HEK293 (cell line): ENCODE data around the gene CSF3.

Experiments used
- CTCF ChIA-PET: fragments of 350-600 bp; formaldehyde crosslinking; extraction: SDS; loops from one replicate; lab custom pipeline; 2021; ENCODE audit warnings: antibody characterized with exemption; lab: Yijun Ruan, JAX
- POLR2A ChIA-PET: fragments of 300-600 bp; formaldehyde crosslinking; extraction: SDS; loops from one replicate; lab custom pipeline; 2020; ENCODE audit warnings: antibody characterized with exemption, inconsistent platforms; lab: Yijun Ruan, JAX
- H3K27ac ChIP-seq: fragments of 200-500 bp; sonication (Bioruptor generic); 2 replicates; pipeline ENCODE4 v1.5.1; 2014; ENCODE audit warnings: low read depth, low read length, control low read depth, inconsistent platforms; ENCODE audit errors: extremely low read depth
- H3K36me3 ChIP-seq, 2 experiments: fragments of 200-500 bp in 1 of 2; sonication (Bioruptor generic) in 1 of 2; 1 replicate in 1 of 2; 2 replicates in 1 of 2; pipeline ENCODE4 v1.5.1; 2014 to 2017; ENCODE audit warnings: inconsistent platforms in 2 of 2, low read length in 2 of 2; ENCODE audit not compliant: control insufficient read depth in 2 of 2, insufficient read depth in 1 of 2
- H3K4me1 ChIP-seq: fragments of 200-500 bp; sonication (Bioruptor generic); 2 replicates; pipeline ENCODE4 v1.5.1; 2014; ENCODE audit warnings: mild to moderate bottlenecking, low read length, inconsistent platforms; ENCODE audit not compliant: control insufficient read depth, insufficient read depth
- H3K4me3 ChIP-seq: 2 replicates; pipeline ENCODE4 v1.5.1; 2011; ENCODE audit warnings: low read depth, mild to moderate bottlenecking, control low read depth, low read length, moderate library complexity
- H3K9me3 ChIP-seq: fragments of 200-500 bp; sonication (Bioruptor generic); 2 replicates; pipeline ENCODE4 v1.5.1; 2014; ENCODE audit warnings: low read depth, low read length, inconsistent platforms; ENCODE audit not compliant: control insufficient read depth, insufficient read depth
- GLIS2 ChIP-seq: fragments of 450-650 bp; formaldehyde crosslinking; IDR thresholded peaks from 2 replicates; pipeline ENCODE4 v1.5.1; 2016; ENCODE audit warnings: missing biosample characterization, missing genetic modification characterization
- SCRT1 ChIP-seq: fragments of 450-650 bp; formaldehyde crosslinking; IDR thresholded peaks from 2 replicates; pipeline ENCODE4 v1.5.1; 2016; ENCODE audit warnings: missing biosample characterization, missing genetic modification characterization, borderline replicate concordance
- SCRT2 ChIP-seq: fragments of 450-650 bp; formaldehyde crosslinking; IDR thresholded peaks from 2 replicates; pipeline ENCODE4 v1.5.1; 2016; ENCODE audit warnings: missing biosample characterization, missing genetic modification characterization
- WT1 ChIP-seq: fragments of 450-650 bp; formaldehyde crosslinking; IDR thresholded peaks from 2 replicates; pipeline ENCODE4 v1.5.1; 2016; ENCODE audit warnings: missing biosample characterization, missing genetic modification characterization
- YY1 ChIP-seq: fragments of 450-650 bp; formaldehyde crosslinking; IDR thresholded peaks from 2 replicates; pipeline ENCODE4 v1.5.1; 2018; ENCODE audit warnings: missing biosample characterization, missing genetic modification characterization
- ZNF157 ChIP-seq: fragments of 450-650 bp; formaldehyde crosslinking; IDR thresholded peaks from 2 replicates; pipeline ENCODE4 v1.5.1; 2016; ENCODE audit warnings: missing biosample characterization, missing genetic modification characterization
- ZNF2 ChIP-seq: fragments of 450-650 bp; formaldehyde crosslinking; IDR thresholded peaks from 2 replicates; pipeline ENCODE4 v1.5.1; 2016; ENCODE audit warnings: missing biosample characterization, missing genetic modification characterization
- ZNF221 ChIP-seq: fragments of 450-650 bp; formaldehyde crosslinking; IDR thresholded peaks from 2 replicates; pipeline ENCODE4 v1.5.1; 2017; ENCODE audit warnings: missing biosample characterization, missing genetic modification characterization, borderline replicate concordance
- ZNF354C ChIP-seq: fragments of 450-650 bp; formaldehyde crosslinking; IDR thresholded peaks from 2 replicates; pipeline ENCODE4 v1.5.1; 2016; ENCODE audit warnings: missing biosample characterization, missing genetic modification characterization, low read depth, borderline replicate concordance
- ZNF76 ChIP-seq: fragments of 450-650 bp; formaldehyde crosslinking; IDR thresholded peaks from 2 replicates; pipeline ENCODE4; 2016; ENCODE audit warnings: low read depth, missing biosample characterization, missing genetic modification characterization, borderline replicate concordance
- TF ChIP-seq, protein P1 (sequence below): fragments of 450-650 bp; formaldehyde crosslinking; IDR thresholded peaks from 2 replicates; pipeline ENCODE4 v1.5.1; 2017; ENCODE audit warnings: missing biosample characterization, missing genetic modification characterization
- TF ChIP-seq, protein P2 (sequence below): fragments of 450-650 bp; formaldehyde crosslinking; IDR thresholded peaks from 2 replicates; pipeline ENCODE4 v1.5.0; 2017; ENCODE audit warnings: missing biosample characterization, missing genetic modification characterization, borderline replicate concordance
- TF ChIP-seq, protein P3 (sequence below): fragments of 450-650 bp; formaldehyde crosslinking; IDR thresholded peaks from 2 replicates; pipeline ENCODE4 v1.5.1; 2017; ENCODE audit warnings: missing biosample characterization, missing genetic modification characterization
- TF ChIP-seq, protein P4 (sequence below): fragments of 450-650 bp; formaldehyde crosslinking; IDR thresholded peaks from 2 replicates; pipeline ENCODE4 v1.5.1; 2017; ENCODE audit warnings: missing biosample characterization, missing genetic modification characterization
- TF ChIP-seq, protein P5 (sequence below): fragments of 450-650 bp; formaldehyde crosslinking; IDR thresholded peaks from 2 replicates; pipeline ENCODE4 v1.5.1; 2016; ENCODE audit warnings: missing biosample characterization, missing genetic modification characterization, low read depth
- TF ChIP-seq, protein P6 (sequence below): fragments of 450-650 bp; formaldehyde crosslinking; IDR thresholded peaks from 2 replicates; pipeline ENCODE4 v1.5.1; 2016; ENCODE audit warnings: missing biosample characterization, missing genetic modification characterization

The CSF3 gene

DNA sequence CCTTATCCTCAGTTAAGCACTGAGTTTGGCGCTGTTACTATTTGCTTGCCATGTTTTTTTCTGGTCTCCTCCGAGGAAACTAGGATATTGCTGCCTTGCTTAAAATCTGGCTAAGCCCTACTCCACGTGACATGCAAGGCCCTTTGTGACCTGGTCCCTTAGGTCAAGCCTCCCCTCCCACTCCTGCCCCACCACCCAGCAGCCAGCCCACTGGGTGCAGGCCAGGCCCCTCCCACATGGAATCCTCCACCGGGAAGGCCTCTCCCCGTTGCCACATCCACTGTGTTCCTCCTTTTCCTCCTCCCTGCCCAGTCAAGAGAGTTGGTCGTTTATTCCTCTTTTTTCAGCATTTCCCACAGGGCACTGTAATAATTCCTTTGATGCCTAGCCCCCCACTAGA is 18.4 kb upstream of the CSF3 start:
- Histone ChIP-seq H3K4me3 (no peak overlapping the region), H3K27ac (0 out of 2 replicates have a peak overlapping the region, but pooled peaks have one; percentile 46), H3K9me3 (no peaks in the 10 kb centered on the region), H3K4me1 (no peaks in the 10 kb centered on the region), H3K36me3 (peaks cover 43 to 67% of the 10 kb centered on the region in 2 experiments)
- TF ChIP-seq, protein P1, sequence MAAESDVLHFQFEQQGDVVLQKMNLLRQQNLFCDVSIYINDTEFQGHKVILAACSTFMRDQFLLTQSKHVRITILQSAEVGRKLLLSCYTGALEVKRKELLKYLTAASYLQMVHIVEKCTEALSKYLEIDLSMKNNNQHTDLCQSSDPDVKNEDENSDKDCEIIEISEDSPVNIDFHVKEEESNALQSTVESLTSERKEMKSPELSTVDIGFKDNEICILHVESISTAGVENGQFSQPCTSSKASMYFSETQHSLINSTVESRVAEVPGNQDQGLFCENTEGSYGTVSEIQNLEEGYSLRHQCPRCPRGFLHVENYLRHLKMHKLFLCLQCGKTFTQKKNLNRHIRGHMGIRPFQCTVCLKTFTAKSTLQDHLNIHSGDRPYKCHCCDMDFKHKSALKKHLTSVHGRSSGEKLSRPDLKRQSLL, result no peak
- TF ChIP-seq ZNF2 (tag by site-specific recombination), result no peak
- TF ChIP-seq, protein P2, sequence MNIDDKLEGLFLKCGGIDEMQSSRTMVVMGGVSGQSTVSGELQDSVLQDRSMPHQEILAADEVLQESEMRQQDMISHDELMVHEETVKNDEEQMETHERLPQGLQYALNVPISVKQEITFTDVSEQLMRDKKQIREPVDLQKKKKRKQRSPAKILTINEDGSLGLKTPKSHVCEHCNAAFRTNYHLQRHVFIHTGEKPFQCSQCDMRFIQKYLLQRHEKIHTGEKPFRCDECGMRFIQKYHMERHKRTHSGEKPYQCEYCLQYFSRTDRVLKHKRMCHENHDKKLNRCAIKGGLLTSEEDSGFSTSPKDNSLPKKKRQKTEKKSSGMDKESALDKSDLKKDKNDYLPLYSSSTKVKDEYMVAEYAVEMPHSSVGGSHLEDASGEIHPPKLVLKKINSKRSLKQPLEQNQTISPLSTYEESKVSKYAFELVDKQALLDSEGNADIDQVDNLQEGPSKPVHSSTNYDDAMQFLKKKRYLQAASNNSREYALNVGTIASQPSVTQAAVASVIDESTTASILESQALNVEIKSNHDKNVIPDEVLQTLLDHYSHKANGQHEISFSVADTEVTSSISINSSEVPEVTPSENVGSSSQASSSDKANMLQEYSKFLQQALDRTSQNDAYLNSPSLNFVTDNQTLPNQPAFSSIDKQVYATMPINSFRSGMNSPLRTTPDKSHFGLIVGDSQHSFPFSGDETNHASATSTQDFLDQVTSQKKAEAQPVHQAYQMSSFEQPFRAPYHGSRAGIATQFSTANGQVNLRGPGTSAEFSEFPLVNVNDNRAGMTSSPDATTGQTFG (tag by site-specific recombination), result no peak
- no peak for TF ChIP-seq ZNF157 (tag by site-specific recombination)
- TF ChIP-seq SCRT2 (tag by site-specific recombination), result no peak
- no peak for TF ChIP-seq ZNF76
- ChIA-PET POLR2A (interaction anchor here (0.6 to 2.6 kb wide), 3 partner anchors 17 to 69 kb away, joined by 4 to 11 read pairs (median 5); partner anchors contain the start of gene PSMD3), CTCF (interaction anchor here (0.6 to 1.2 kb wide), 3 partner anchors 10 to 325 kb away, joined by 3 read pairs; no protein-coding TSS in a partner anchor)

DNA sequence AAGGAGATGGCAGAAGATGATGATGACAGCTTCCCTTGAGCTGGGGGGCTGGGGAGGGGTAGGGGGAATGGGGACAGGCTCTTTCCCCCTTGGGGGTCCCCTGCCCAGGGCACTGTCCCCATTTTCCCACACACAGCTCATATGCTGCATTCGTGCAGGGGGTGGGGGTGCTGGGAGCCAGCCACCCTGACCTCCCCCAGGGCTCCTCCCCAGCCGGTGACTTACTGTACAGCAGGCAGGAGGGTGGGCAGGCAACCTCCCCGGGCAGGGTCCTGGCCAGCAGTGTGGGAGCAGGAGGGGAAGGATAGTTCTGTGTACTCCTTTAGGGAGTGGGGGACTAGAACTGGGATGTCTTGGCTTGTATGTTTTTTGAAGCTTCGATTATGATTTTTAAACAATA is 17.7 kb upstream of the CSF3 start:
- Histone ChIP-seq H3K27ac (no peak overlapping the region; the same call in 1 of the 2 replicates), H3K36me3 (peaks cover 36 to 60% of the 10 kb centered on the region in 2 experiments), H3K4me1 (no peaks in the 10 kb centered on the region), H3K4me3 (no peak overlapping the region), H3K9me3 (no peaks in the 10 kb centered on the region)
- CTCF ChIA-PET, result interaction anchor here (0.6 to 1.2 kb wide), 4 partner anchors 10 to 326 kb away, joined by 3 read pairs; no protein-coding TSS in a partner anchor
- TF ChIP-seq GLIS2 (tag by site-specific recombination), result peak; percentile 32; the same call in 1 of the 2 replicates
- no peak for TF ChIP-seq YY1 (tag by site-specific recombination)
- TF ChIP-seq ZNF221 (tag by site-specific recombination), result no peak
- TF ChIP-seq, protein P3, sequence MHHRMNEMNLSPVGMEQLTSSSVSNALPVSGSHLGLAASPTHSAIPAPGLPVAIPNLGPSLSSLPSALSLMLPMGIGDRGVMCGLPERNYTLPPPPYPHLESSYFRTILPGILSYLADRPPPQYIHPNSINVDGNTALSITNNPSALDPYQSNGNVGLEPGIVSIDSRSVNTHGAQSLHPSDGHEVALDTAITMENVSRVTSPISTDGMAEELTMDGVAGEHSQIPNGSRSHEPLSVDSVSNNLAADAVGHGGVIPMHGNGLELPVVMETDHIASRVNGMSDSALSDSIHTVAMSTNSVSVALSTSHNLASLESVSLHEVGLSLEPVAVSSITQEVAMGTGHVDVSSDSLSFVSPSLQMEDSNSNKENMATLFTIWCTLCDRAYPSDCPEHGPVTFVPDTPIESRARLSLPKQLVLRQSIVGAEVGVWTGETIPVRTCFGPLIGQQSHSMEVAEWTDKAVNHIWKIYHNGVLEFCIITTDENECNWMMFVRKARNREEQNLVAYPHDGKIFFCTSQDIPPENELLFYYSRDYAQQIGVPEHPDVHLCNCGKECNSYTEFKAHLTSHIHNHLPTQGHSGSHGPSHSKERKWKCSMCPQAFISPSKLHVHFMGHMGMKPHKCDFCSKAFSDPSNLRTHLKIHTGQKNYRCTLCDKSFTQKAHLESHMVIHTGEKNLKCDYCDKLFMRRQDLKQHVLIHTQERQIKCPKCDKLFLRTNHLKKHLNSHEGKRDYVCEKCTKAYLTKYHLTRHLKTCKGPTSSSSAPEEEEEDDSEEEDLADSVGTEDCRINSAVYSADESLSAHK (tag by site-specific recombination), result no peak
- TF ChIP-seq, protein P4, sequence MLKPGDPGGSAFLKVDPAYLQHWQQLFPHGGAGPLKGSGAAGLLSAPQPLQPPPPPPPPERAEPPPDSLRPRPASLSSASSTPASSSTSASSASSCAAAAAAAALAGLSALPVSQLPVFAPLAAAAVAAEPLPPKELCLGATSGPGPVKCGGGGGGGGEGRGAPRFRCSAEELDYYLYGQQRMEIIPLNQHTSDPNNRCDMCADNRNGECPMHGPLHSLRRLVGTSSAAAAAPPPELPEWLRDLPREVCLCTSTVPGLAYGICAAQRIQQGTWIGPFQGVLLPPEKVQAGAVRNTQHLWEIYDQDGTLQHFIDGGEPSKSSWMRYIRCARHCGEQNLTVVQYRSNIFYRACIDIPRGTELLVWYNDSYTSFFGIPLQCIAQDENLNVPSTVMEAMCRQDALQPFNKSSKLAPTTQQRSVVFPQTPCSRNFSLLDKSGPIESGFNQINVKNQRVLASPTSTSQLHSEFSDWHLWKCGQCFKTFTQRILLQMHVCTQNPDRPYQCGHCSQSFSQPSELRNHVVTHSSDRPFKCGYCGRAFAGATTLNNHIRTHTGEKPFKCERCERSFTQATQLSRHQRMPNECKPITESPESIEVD (tag by site-specific recombination), result no peak
- POLR2A ChIA-PET, result interaction anchor here (2.6 kb wide), 1 partner anchor 17 kb away, joined by 11 read pairs; the partner anchor contains the start of gene PSMD3

DNA sequence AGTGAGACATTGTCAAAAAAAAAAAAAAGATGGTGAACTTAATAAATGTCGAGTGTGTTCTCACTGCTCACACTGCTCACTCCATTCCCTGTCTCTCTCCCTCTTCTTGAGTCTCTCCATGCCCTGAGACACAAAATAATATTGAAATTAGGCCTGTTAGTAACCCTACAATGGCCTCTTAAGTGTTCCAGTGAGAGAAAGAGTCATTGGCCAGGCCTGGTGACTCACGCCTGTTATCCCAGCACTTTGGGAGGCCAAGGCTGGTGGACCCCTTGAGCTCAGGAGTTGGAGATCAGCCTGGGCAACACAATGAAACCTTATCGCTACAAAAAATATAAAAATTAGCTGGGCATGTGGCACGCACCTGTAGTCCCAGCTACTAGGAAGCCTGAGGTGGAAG is 16.2 kb upstream of the CSF3 start:
- no peaks in the 10 kb centered on the region for H3K9me3 ChIP-seq
- no peak overlapping the region for H3K4me3 ChIP-seq
- POLR2A ChIA-PET, result no interaction called here
- H3K27ac ChIP-seq, result no peak overlapping the region
- no peaks in the 10 kb centered on the region for H3K4me1 ChIP-seq
- CTCF ChIA-PET, result interaction anchor here (0.7 to 2.1 kb wide), 5 partner anchors 14 to 377 kb away, joined by 3 to 8 read pairs (median 3); partner anchors contain the start of gene PSMD3
- H3K36me3 ChIP-seq, result peaks cover 24 to 45% of the 10 kb centered on the region in 2 experiments
- TF ChIP-seq, protein P5, sequence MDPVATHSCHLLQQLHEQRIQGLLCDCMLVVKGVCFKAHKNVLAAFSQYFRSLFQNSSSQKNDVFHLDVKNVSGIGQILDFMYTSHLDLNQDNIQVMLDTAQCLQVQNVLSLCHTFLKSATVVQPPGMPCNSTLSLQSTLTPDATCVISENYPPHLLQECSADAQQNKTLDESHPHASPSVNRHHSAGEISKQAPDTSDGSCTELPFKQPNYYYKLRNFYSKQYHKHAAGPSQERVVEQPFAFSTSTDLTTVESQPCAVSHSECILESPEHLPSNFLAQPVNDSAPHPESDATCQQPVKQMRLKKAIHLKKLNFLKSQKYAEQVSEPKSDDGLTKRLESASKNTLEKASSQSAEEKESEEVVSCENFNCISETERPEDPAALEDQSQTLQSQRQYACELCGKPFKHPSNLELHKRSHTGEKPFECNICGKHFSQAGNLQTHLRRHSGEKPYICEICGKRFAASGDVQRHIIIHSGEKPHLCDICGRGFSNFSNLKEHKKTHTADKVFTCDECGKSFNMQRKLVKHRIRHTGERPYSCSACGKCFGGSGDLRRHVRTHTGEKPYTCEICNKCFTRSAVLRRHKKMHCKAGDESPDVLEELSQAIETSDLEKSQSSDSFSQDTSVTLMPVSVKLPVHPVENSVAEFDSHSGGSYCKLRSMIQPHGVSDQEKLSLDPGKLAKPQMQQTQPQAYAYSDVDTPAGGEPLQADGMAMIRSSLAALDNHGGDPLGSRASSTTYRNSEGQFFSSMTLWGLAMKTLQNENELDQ (tag by site-specific recombination), result no peak
- TF ChIP-seq ZNF354C (tag by site-specific recombination), result no peak
- TF ChIP-seq WT1 (tag by site-specific recombination), result no peak
- no peak for TF ChIP-seq SCRT1 (tag by site-specific recombination)
- TF ChIP-seq, protein P6, sequence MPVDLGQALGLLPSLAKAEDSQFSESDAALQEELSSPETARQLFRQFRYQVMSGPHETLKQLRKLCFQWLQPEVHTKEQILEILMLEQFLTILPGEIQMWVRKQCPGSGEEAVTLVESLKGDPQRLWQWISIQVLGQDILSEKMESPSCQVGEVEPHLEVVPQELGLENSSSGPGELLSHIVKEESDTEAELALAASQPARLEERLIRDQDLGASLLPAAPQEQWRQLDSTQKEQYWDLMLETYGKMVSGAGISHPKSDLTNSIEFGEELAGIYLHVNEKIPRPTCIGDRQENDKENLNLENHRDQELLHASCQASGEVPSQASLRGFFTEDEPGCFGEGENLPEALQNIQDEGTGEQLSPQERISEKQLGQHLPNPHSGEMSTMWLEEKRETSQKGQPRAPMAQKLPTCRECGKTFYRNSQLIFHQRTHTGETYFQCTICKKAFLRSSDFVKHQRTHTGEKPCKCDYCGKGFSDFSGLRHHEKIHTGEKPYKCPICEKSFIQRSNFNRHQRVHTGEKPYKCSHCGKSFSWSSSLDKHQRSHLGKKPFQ (tag by site-specific recombination), result peak; percentile 57; the same call in 1 of the 2 replicates
